MM.1S (cell line): Measurements from ENCODE around the gene PTPRD.

Source experiments
- DNase-seq: peaks from one replicate; pipeline ENCODE4 v3.0.0-alpha.2; 2015
- H2AFZ ChIP-seq: fragments of 300-600 bp; sonication (generic); 2 replicates; pipeline ENCODE4 v1.6.0; 2016; ENCODE audit warnings: antibody characterized with exemption, low read length
- H3F3A ChIP-seq: fragments of 300-600 bp; sonication (generic); 2 replicates; pipeline ENCODE4 v1.6.1; 2016; ENCODE audit warnings: mild to moderate bottlenecking, antibody characterized with exemption, low read length, moderate library complexity, mixed read lengths; ENCODE audit not compliant: insufficient read depth
- H3K27ac ChIP-seq: fragments of 300-600 bp; sonication (generic); 2 replicates; pipeline ENCODE4 v1.5.1; 2016; ENCODE audit warnings: mild to moderate bottlenecking, low read length
- H3K27me3 ChIP-seq: fragments of 300-600 bp; sonication (generic); replicated peaks from 2 replicates; pipeline ENCODE4 v1.6.0; 2016; ENCODE audit warnings: low read length; ENCODE audit not compliant: insufficient read depth
- H3K36me3 ChIP-seq: fragments of 300-600 bp; sonication (generic); replicated peaks from 2 replicates; pipeline ENCODE4 v1.6.1; 2016; ENCODE audit warnings: mild to moderate bottlenecking, low read length, mixed read lengths; ENCODE audit not compliant: insufficient read depth
- H3K4me1 ChIP-seq: fragments of 300-600 bp; sonication (generic); 2 replicates; pipeline ENCODE4 v1.6.1; 2016; ENCODE audit warnings: low read length, mixed read lengths
- H3K4me2 ChIP-seq: fragments of 300-600 bp; sonication (generic); 2 replicates; pipeline ENCODE4 v1.6.0; 2016; ENCODE audit warnings: low read depth, low read length
- H3K4me3 ChIP-seq: fragments of 300-600 bp; sonication (generic); 2 replicates; pipeline ENCODE4 v1.5.1; 2016; ENCODE audit warnings: low read length, mixed read lengths
- H3K79me2 ChIP-seq: fragments of 300-600 bp; sonication (generic); 2 replicates; pipeline ENCODE4 v1.6.1; 2016; ENCODE audit warnings: mixed run types, low read length, mixed read lengths
- H3K9ac ChIP-seq: fragments of 300-600 bp; sonication (generic); 2 replicates; pipeline ENCODE4 v1.6.1; 2016; ENCODE audit warnings: low read length, mixed read lengths
- H3K9me2 ChIP-seq: fragments of 300-600 bp; sonication (generic); replicated peaks from 2 replicates; pipeline ENCODE4 v1.6.1; 2016; ENCODE audit warnings: mild to moderate bottlenecking, low read length, mixed read lengths; ENCODE audit not compliant: insufficient read depth
- H3K9me3 ChIP-seq: fragments of 300-600 bp; sonication (generic); replicated peaks from 2 replicates; pipeline ENCODE4 v1.6.1; 2016; ENCODE audit warnings: mild to moderate bottlenecking, low read length, mixed read lengths; ENCODE audit not compliant: insufficient read depth
- H4K20me1 ChIP-seq: fragments of 300-600 bp; sonication (generic); 2 replicates; pipeline ENCODE4 v1.6.1; 2016; ENCODE audit warnings: mild to moderate bottlenecking, low read length, moderate library complexity, mixed read lengths; ENCODE audit not compliant: insufficient read depth
- CTCF ChIP-seq: fragments of 300-600 bp; sonication (generic); IDR thresholded peaks from 2 replicates; pipeline ENCODE4 v1.5.1; 2016; ENCODE audit warnings: antibody characterized with exemption, low read length, mixed read lengths
- EZH2 ChIP-seq: fragments of 300-600 bp; sonication (generic); optimal IDR thresholded peaks from 2 replicates; pipeline ENCODE3; 2017; ENCODE audit warnings: low read depth, mild to moderate bottlenecking, antibody characterized with exemption, low read length, mixed read lengths
- EZH2phosphoT487 ChIP-seq: fragments of 300-600 bp; sonication (generic); IDR thresholded peaks from 2 replicates; pipeline ENCODE4 v1.6.1; 2018; ENCODE audit warnings: antibody characterized with exemption, low read length

The PTPRD gene

GRCh38 chr9:8822667-8823025 lies 1790.2 kb downstream of the PTPRD start:
- no peak overlapping the region for H3K4me2 ChIP-seq

DNA sequence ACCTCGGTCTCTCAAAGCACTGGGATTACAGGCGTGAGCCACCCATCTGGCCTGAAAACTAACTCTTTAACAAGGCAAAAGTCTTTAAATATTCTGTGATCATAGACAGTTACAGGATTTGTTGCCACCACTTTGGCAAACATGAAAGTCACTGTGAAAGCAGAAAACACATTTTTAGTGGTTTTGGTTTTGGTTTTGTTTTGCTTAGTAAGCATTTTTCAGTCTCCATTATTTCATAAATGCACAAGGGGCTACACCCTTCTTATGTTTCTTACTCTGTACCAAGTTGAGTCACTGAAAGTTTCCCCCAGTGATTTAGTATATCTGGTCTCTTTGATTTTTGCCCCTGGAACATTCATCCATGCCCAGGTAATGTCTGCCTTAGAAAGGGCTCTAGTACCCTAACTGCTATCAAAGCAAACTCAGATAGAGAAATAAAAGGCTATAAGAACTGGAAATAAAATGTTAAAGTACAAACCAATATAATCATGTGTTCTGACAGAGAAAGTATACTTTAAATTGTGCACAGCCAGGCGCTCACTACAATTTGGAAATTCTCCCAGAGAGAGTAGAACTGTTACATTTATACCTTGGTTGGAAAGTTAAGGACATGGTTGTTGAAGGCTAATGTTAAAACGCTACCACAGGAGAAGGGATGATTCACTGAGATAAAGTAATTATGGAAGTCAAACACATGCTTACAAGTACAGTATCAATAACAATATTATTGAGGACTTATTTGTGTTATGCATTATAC lies 1790.7 kb downstream of the PTPRD start:
- Histone ChIP-seq H3K4me3 (no peak overlapping the region; the same call in 1 of the 2 replicates), H3K27ac (peak overlapping the region; percentile 72; the same call in 1 of the 2 replicates), H3F3A (peaks cover 9% of the 10 kb centered on the region; the same call in 1 of the 2 replicates), H3K27me3 (no peaks in the 10 kb centered on the region), H2AFZ (0 out of 2 replicates have a peak overlapping the region, but pooled peaks have one; percentile 37), H3K9me2 (no peaks in the 10 kb centered on the region), H3K4me2 (peak overlapping the region; percentile 22; the same call in 1 of the 2 replicates), H3K36me3 (no peaks in the 10 kb centered on the region), H3K9me3 (no peaks in the 10 kb centered on the region), H3K79me2 (no peaks in the 10 kb centered on the region), H3K9ac (no peak overlapping the region; the same call in 1 of the 2 replicates), H3K4me1 (peaks cover 23% of the 10 kb centered on the region), H4K20me1 (no peaks in the 10 kb centered on the region)
- TF ChIP-seq CTCF (no peak), EZH2 (no peak), EZH2phosphoT487 (no peak)
- peak; percentile 90 for DNase-seq

More at GRCh38 chr9:8822667-8823025, 1790.2 kb downstream of the PTPRD start:
- H4K20me1 ChIP-seq = no peaks in the 10 kb centered on the region
- DNase-seq = no peak
- H3K27ac ChIP-seq = no peak overlapping the region
- no peaks in the 10 kb centered on the region for H3K79me2 ChIP-seq
- H3K9ac ChIP-seq = no peak overlapping the region
- no peaks in the 10 kb centered on the region for H3K9me3 ChIP-seq
- no peaks in the 10 kb centered on the region for H3K9me2 ChIP-seq
- peaks cover 23% of the 10 kb centered on the region for H3K4me1 ChIP-seq
- TF ChIP-seq EZH2 (no peak), CTCF (no peak)
- H3K27me3 ChIP-seq = no peaks in the 10 kb centered on the region
- H3F3A ChIP-seq = peaks cover 9% of the 10 kb centered on the region; the same call in 1 of the 2 replicates
- H2AFZ ChIP-seq = no peak overlapping the region
- no peak overlapping the region for H3K4me3 ChIP-seq
- no peaks in the 10 kb centered on the region for H3K36me3 ChIP-seq

DNA sequence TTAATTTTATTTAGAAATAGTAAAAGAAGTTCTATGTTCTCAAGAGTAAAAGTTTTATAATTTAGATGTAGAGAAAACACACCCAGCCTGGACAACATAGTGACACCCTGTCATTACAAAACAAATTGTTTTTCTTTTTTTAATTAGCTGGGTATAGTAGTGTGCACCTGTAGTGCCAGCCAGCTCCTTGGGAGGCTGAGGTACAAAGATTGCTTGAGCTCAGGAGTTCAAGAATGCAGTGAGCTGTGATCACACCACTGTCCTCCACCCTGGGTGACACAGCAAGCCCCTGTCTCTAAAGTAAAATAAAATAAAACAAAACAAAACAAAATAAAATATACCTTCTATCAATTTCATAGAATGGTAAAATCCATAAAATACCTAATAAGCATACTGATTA lies 1795.5 kb downstream of the PTPRD start:
- Histone ChIP-seq H3K36me3 (no peaks in the 10 kb centered on the region), H3K4me3 (no peak overlapping the region), H4K20me1 (no peaks in the 10 kb centered on the region), H3K79me2 (no peaks in the 10 kb centered on the region), H3K9me2 (no peaks in the 10 kb centered on the region), H3F3A (peaks cover 7% of the 10 kb centered on the region; the same call in 1 of the 2 replicates), H3K4me2 (no peak overlapping the region), H3K27me3 (no peaks in the 10 kb centered on the region), H3K9me3 (no peaks in the 10 kb centered on the region), H3K9ac (no peak overlapping the region), H2AFZ (no peak overlapping the region), H3K4me1 (peaks cover 15% of the 10 kb centered on the region), H3K27ac (no peak overlapping the region)
- TF ChIP-seq EZH2phosphoT487 = no peak
- TF ChIP-seq CTCF = no peak
- TF ChIP-seq EZH2 = no peak
- no peak for DNase-seq
